Measurements from ENCODE around the gene DNPH1. TPM values are rescaled to one million over a fixed set of nuclear protein-coding genes. Genes with fewer than 3 reads are reported as not detected.
A peak's percentile ranks its signal among the peaks of the same experiment; 100 is the strongest.

The DNPH1 gene
- total and polyA plus RNA-seq, 10 of the 15 experiments (the other 5 are each of a cell fraction or from before 2014, with no cell fraction given), result 7.0 to 136 (median 67.7) TPM

DNA sequence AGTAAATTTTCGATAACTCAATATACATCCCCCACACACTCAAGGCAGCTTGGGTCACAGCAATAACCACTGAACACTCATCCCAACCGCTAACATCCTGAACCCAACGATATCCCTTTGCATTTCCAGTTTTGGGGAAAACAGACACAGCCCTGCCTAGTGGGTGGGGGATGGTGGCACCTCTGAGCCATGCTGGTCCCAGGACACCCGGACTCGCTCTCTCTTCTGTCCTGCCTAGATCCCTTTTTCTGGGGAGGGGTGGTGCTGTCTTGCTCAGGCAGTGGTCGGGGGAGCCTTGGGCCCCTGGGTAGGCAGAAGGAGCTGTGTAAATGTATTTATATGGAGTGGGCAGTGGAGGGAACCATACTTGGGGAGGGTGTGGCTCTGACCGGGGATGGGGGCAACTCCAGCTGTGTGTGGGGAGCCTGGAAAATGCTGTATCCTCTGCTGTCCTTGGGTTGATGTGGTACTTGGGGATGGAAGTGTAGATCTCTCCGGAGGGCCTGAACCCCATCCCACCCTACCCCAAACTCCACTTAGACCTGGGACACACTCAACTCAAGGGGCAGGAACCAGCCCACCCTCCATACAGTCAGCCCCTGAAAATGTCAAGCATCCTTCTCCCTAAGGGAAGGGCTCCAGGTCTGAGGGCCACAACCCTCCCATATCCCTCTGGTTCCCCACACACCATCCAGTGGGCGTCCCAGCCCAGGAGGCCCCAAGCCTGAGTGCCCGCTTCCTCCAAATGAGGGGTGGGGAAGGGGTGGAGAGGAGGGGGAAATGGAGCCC, 45.0 kb upstream of the DNPH1 start:
- Histone ChIP-seq H4K20me1 (ENCODE audit: control insufficient read depth, insufficient read depth) (no peaks in the 10 kb centered on the region), H2AFZ (ENCODE audit: control insufficient read depth, low read depth, low read length) (no peak overlapping the region), H3K27me3 (replicated peaks in 1 of 2; ENCODE audit: control insufficient read depth in 2 of 2, insufficient read depth in 2 of 2, low read length in 1 of 2) (no peaks in the 10 kb centered on the region; a peak in 1 of 4 replicates), H3K79me2 (ENCODE audit: control insufficient read depth, insufficient read depth, low read length) (no peaks in the 10 kb centered on the region), H3K4me2 (ENCODE audit: control insufficient read depth, insufficient read depth) (no peak overlapping the region), H3K9ac (ENCODE audit: control insufficient read depth, insufficient read depth, low read length) (no peak overlapping the region), H3K4me3 (no peak overlapping the region), H3K4me1 (ENCODE audit: control insufficient read depth, insufficient read depth, low read length) (peaks cover 23% of the 10 kb centered on the region), H3K9me3 (replicated peaks; ENCODE audit: control insufficient read depth, insufficient read depth, low read length) (no peaks in the 10 kb centered on the region), H3K36me3 (ENCODE audit: control insufficient read depth in 2 of 2, insufficient read depth in 2 of 2, low read length in 1 of 2) (no peaks in the 10 kb centered on the region), H3K27ac (ENCODE audit: control insufficient read depth, insufficient read depth) (no peak overlapping the region)
- WGBS (ENCODE audit: insufficient coverage, insufficient replicate concordance, low lambda C conversion rate, missing lambda C conversion rate), result 62% methylated on average over 10 of the region's 10 CpGs
- BruUV-seq (replicated peaks), result no TSS peak
- CTCF ChIA-PET, result interaction anchor here (0.9 kb wide), 1 partner anchor 233 kb away, joined by 3 read pairs; no protein-coding TSS in a partner anchor
- POLR2A ChIA-PET, result no interaction called here
- ATAC-seq, result no peak
- no peak for TF ChIP-seq SP1 (IDR thresholded peaks at IDR 0.05; ENCODE audit: low read depth, low read length)
- intact Hi-C loops (cut with micrococcal nuclease; ENCODE audit: unreplicated experiment) (no loop called here), in situ Hi-C loops (cut with MboI) (no loop called here)
- FAIRE-seq, result no peak
- RAD21 ChIA-PET (ENCODE audit: unreplicated experiment), result no interaction called here
- no peak for DNase-seq (ENCODE audit: low read depth, low spot score)
- SMC1A ChIA-PET (ENCODE audit: uncharacterized antibody, unreplicated experiment), result interaction anchor here (2.3 kb wide), 1 partner anchor 61 kb away, joined by 10 read pairs; no protein-coding TSS in a partner anchor

DNA sequence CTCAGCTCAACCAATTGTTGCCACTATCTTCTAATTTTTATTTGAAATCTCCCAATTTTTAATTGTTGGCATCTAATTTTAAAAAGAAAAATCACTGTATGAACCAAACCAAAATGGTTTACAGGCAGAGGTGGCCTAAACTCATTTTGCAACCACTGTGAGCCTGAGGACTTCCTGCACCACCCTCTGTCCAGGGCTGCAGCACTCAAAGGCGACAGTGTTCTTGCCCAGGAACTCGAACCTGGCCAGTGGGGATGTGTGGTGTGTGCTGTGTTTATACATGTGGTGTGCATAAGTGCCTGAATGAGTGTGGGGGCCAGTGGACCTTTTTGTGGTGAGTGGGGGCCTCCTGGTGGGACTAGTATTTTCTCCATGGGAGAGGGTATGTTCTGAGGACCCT, 44.4 kb upstream of the DNPH1 start:
- no peak overlapping the region for H3K9ac ChIP-seq (ENCODE audit: control insufficient read depth, insufficient read depth, low read length)
- no peaks in the 10 kb centered on the region; a peak in 1 of 4 replicates for H3K27me3 ChIP-seq (replicated peaks in 1 of 2; ENCODE audit: control insufficient read depth in 2 of 2, insufficient read depth in 2 of 2, low read length in 1 of 2)
- H3K79me2 ChIP-seq (ENCODE audit: control insufficient read depth, insufficient read depth, low read length), result no peaks in the 10 kb centered on the region
- DNase-seq (ENCODE audit: low read depth, low spot score) (no peak), ATAC-seq (no peak), FAIRE-seq (peak; percentile 41)
- H3K4me2 ChIP-seq (ENCODE audit: control insufficient read depth, insufficient read depth), result no peak overlapping the region
- no peak overlapping the region for H3K4me3 ChIP-seq
- TF ChIP-seq SMC3 (IDR thresholded peaks at IDR 0.05; ENCODE audit: borderline replicate concordance, low read length), result no peak
- TF ChIP-seq NR2C1 (IDR thresholded peaks at IDR 0.05), result no peak
- no peak for TF ChIP-seq HDGF (IDR thresholded peaks at IDR 0.05)
- TF ChIP-seq ZZZ3 (IDR thresholded peaks at IDR 0.05; ENCODE audit: control insufficient read depth, insufficient read length, low read depth), result no peak
- no peaks in the 10 kb centered on the region for H4K20me1 ChIP-seq (ENCODE audit: control insufficient read depth, insufficient read depth)
- SMC1A ChIA-PET (ENCODE audit: uncharacterized antibody, unreplicated experiment), result interaction anchor here (1.4 to 2.3 kb wide), 3 partner anchors 10 to 61 kb away, joined by 3 to 10 read pairs (median 5); no protein-coding TSS in a partner anchor
- RAD21 ChIA-PET (ENCODE audit: unreplicated experiment), result no interaction called here
- peaks cover 28% of the 10 kb centered on the region for H3K4me1 ChIP-seq (ENCODE audit: control insufficient read depth, insufficient read depth, low read length)
- intact Hi-C loops (cut with micrococcal nuclease; ENCODE audit: unreplicated experiment), result no loop called here
- BruUV-seq (replicated peaks), result no TSS peak
- H2AFZ ChIP-seq (ENCODE audit: control insufficient read depth, low read depth, low read length), result no peak overlapping the region
- in situ Hi-C loops (cut with MboI), result no loop called here
- 43% methylated on average over 2 of the region's 2 CpGs for WGBS (ENCODE audit: insufficient coverage, insufficient replicate concordance, low lambda C conversion rate, missing lambda C conversion rate)
- no peaks in the 10 kb centered on the region for H3K9me3 ChIP-seq (replicated peaks; ENCODE audit: control insufficient read depth, insufficient read depth, low read length)
- POLR2A ChIA-PET, result no interaction called here
- H3K27ac ChIP-seq (ENCODE audit: control insufficient read depth, insufficient read depth), result no peak overlapping the region
- H3K36me3 ChIP-seq (ENCODE audit: control insufficient read depth in 2 of 2, insufficient read depth in 2 of 2, low read length in 1 of 2), result no peaks in the 10 kb centered on the region
- CTCF ChIA-PET, result interaction anchor here (0.9 to 1.4 kb wide), 2 partner anchors 61 to 234 kb away, joined by 3 read pairs; no protein-coding TSS in a partner anchor
